Omental fat pad (tissue), 4 donors: ENCODE data around the gene KRTAP4-5. TPM values are rescaled to one million over a fixed set of nuclear protein-coding genes. Genes with fewer than 3 reads are reported as not detected.
"Not testable (repeated sequence)": the region's sequence is repeated elsewhere in the genome, so short reads cannot be mapped to it uniquely, and the experiment has no call there.

Experiments used
- ATAC-seq: fragments of 150-250 bp; one replicate; pipeline ENCODE4 v1.9.1; 2016; ENCODE audit warnings: mild to moderate bottlenecking, moderate library complexity; ENCODE audit not compliant: low FRiP score
- DNase-seq: peaks from one replicate; pipeline ENCODE4 v3.0.0-alpha.2; 2019; ENCODE audit warnings: low spot score
- CTCF ChIP-seq, 3 donors: fragments of 450-650 bp; IDR thresholded peaks; one replicate each; pipeline ENCODE4 v1.5.1; 2016 to 2017; ENCODE audit warnings: antibody characterized with exemption in 3 of 3, mild to moderate bottlenecking in 3 of 3, moderate library complexity in 2 of 3
- total RNA-seq, 4 donors: library from RNA; depleted of rRNA; stranded (reverse); fragments of >200 nt; gene quantifications; one replicate each; pipeline ENCODE4 v1.1.0, GENCODE V29; 2016

The KRTAP4-5 gene
- total RNA-seq, 4 donors from 2014 or later = not detected

GRCh38 chr17:41147531-41148204 is 2.0 kb downstream of the KRTAP4-5 start:
- no peak for TF ChIP-seq CTCF (IDR thresholded peaks at IDR 0.05)
- ATAC-seq (no peak), DNase-seq (no peak)

- DNase-seq (no peak), ATAC-seq (no peak)
- no peak for TF ChIP-seq CTCF (IDR thresholded peaks at IDR 0.05)
Measured at GRCh38 chr17:41145261-41145660, 4.4 kb downstream of the KRTAP4-5 start.

GRCh38 chr17:41144846-41145245 is 4.8 kb downstream of the KRTAP4-5 start:
- TF ChIP-seq CTCF (IDR thresholded peaks at IDR 0.05) = no peak
- DNase-seq (no peak), ATAC-seq (no peak)

- no peak for DNase-seq
- no peak for ATAC-seq
- no peak for TF ChIP-seq CTCF (IDR thresholded peaks at IDR 0.05)
Measured at GRCh38 chr17:41141361-41141760, 8.3 kb downstream of the KRTAP4-5 start.

GRCh38 chr17:41140360-41141131 is 9.1 kb downstream of the KRTAP4-5 start, which contains the start of gene KRTAP4-6:
Gene KRTAP4-6, minus strand, starts transcription at chr17:41140544. Its CDS starts 57 bp downstream, at chr17:41140487.
- no peak for TF ChIP-seq CTCF (IDR thresholded peaks at IDR 0.05)
- ATAC-seq = peak; percentile 66
- no peak for DNase-seq

GRCh38 chr17:41139865-41140264 is 9.8 kb downstream of the KRTAP4-5 start:
- not testable (repeated sequence) for ATAC-seq, DNase-seq

- ATAC-seq (no peak), DNase-seq (no peak)
- no peak for TF ChIP-seq CTCF (IDR thresholded peaks at IDR 0.05)
Measured at GRCh38 chr17:41133880-41134735, 15.5 kb downstream of the KRTAP4-5 start.
